Effector memory CD4-positive, alpha-beta T cell (primary cell): Measurements from ENCODE around the gene DRC7.

Experiments
- DNase-seq, 3 donors: peaks; one replicate each; pipeline ENCODE4 v3.0.0-alpha.2; 2020
- H3K27ac ChIP-seq: 2 replicates; pipeline ENCODE4 v1.7.0; 2013; ENCODE audit warnings: mild to moderate bottlenecking, low read length, moderate library complexity; ENCODE audit not compliant: insufficient read depth, poor library complexity, severe bottlenecking
- H3K27me3 ChIP-seq: replicated peaks from 2 replicates; pipeline ENCODE4 v1.7.0; 2013; ENCODE audit warnings: mild to moderate bottlenecking, low read length; ENCODE audit not compliant: insufficient read depth, control insufficient read depth, poor library complexity, severe bottlenecking
- H3K36me3 ChIP-seq: 2 replicates; pipeline ENCODE4 v1.7.0; 2013; ENCODE audit warnings: mild to moderate bottlenecking, low read length, moderate library complexity; ENCODE audit not compliant: control insufficient read depth, insufficient read depth
- H3K4me1 ChIP-seq: 2 replicates; pipeline ENCODE4 v1.7.0; 2013; ENCODE audit warnings: low read length, mild to moderate bottlenecking; ENCODE audit not compliant: control insufficient read depth, insufficient read depth, poor library complexity, severe bottlenecking
- H3K4me3 ChIP-seq: 2 replicates; pipeline ENCODE4 v1.7.0; 2013; ENCODE audit warnings: low read length, low read depth, mild to moderate bottlenecking; ENCODE audit not compliant: insufficient read depth, poor library complexity, severe bottlenecking
- H3K9me3 ChIP-seq: 2 replicates; pipeline ENCODE4 v1.7.0; 2013; ENCODE audit warnings: mild to moderate bottlenecking, low read length, moderate library complexity; ENCODE audit not compliant: control insufficient read depth
- total RNA-seq, 3 donors: gene quantifications; one replicate each; lab custom pipeline; 2026; lab: John Stamatoyannopoulos, UW

Gene DRC7, protein sequence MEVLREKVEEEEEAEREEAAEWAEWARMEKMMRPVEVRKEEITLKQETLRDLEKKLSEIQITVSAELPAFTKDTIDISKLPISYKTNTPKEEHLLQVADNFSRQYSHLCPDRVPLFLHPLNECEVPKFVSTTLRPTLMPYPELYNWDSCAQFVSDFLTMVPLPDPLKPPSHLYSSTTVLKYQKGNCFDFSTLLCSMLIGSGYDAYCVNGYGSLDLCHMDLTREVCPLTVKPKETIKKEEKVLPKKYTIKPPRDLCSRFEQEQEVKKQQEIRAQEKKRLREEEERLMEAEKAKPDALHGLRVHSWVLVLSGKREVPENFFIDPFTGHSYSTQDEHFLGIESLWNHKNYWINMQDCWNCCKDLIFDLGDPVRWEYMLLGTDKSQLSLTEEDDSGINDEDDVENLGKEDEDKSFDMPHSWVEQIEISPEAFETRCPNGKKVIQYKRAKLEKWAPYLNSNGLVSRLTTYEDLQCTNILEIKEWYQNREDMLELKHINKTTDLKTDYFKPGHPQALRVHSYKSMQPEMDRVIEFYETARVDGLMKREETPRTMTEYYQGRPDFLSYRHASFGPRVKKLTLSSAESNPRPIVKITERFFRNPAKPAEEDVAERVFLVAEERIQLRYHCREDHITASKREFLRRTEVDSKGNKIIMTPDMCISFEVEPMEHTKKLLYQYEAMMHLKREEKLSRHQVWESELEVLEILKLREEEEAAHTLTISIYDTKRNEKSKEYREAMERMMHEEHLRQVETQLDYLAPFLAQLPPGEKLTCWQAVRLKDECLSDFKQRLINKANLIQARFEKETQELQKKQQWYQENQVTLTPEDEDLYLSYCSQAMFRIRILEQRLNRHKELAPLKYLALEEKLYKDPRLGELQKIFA
- total RNA-seq = 0 reads per million in 3 donors

DNA sequence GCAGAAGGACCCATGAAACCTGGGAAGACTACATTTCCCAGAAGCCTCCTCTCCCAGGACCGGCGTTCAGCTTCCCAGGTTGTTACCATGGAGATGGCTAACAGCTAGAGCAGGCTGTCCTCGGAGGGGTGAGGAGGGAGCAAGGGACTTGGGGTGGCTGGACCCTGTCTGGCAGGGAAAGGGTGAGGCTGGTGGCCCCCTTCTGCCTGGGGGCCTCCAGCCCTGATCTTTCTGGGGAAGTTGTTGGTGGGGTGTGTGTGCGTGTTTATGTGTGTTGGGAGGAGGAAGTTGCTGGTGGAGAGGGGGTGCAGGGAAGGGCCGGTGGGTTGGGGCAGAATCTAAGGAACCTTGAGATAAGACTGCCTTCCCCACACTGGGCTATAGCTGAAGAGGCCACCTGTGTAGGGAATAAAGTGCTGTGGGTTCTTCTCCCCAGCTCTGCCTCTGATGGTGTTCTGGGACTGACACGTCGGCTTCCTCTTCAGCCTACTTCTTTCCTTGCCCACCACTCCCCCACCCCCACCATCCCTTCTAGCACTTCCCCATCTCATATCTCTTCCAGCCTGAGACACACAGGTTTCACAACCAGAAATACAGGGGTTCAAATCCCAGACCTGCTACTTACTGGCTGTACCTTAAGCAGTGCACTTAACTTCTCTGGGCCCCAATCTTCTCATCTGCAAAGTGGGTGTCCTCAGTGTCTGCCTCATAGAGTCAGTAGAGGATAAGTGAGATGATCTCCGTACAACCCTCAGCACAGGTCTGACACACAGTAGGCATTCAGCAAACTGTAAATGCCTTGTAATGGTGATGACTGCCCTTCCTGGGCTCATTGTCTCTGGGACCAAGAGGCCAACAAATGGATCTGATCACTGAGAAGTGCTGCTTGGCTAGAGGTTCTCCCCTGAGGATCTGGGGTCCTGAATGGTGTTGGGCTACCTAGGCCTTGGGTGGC, at the start of gene DRC7:
TSS of gene DRC7 (plus strand) at position 82 of the 955 bp plus-strand sequence. CDS start 3,144 bp downstream, outside the sequence.
- no peak for DNase-seq
- H3K9me3 ChIP-seq = no peaks in the 10 kb centered on the region
- H3K27me3 ChIP-seq = no peaks in the 10 kb centered on the region
- H3K36me3 ChIP-seq = no peaks in the 10 kb centered on the region
- H3K27ac ChIP-seq = no peak within 1 kb of the TSS
- H3K4me1 ChIP-seq = peaks cover 3% of the 10 kb centered on the region
- no peak within 1 kb of the TSS for H3K4me3 ChIP-seq

DNA sequence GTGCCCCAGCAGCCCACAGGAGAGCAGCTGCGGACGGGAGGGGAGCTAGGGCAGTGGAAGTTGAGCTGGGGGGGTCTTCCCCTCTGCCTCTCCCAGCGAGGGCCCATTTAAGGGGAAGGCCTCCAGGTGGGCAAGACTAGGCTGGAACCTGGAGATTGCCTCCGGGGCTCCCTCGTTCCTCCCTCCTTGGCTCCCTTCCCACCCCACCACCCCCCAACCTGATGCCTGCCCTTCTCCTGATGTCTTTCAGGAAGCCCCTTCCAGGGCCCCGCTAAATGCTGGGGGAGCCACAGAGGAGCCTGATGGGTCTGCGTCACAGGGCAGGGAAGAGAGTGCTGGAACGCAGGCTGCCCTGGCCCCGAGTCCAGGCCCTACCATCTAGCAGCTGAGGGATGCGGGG, 49.4 kb upstream of the DRC7 start:
- H3K9me3 ChIP-seq = no peaks in the 10 kb centered on the region
- no peak for DNase-seq
- H3K36me3 ChIP-seq = no peaks in the 10 kb centered on the region
- no peak overlapping the region for H3K4me3 ChIP-seq
- no peak overlapping the region for H3K27ac ChIP-seq
- no peaks in the 10 kb centered on the region for H3K4me1 ChIP-seq
- no peaks in the 10 kb centered on the region for H3K27me3 ChIP-seq

DNA sequence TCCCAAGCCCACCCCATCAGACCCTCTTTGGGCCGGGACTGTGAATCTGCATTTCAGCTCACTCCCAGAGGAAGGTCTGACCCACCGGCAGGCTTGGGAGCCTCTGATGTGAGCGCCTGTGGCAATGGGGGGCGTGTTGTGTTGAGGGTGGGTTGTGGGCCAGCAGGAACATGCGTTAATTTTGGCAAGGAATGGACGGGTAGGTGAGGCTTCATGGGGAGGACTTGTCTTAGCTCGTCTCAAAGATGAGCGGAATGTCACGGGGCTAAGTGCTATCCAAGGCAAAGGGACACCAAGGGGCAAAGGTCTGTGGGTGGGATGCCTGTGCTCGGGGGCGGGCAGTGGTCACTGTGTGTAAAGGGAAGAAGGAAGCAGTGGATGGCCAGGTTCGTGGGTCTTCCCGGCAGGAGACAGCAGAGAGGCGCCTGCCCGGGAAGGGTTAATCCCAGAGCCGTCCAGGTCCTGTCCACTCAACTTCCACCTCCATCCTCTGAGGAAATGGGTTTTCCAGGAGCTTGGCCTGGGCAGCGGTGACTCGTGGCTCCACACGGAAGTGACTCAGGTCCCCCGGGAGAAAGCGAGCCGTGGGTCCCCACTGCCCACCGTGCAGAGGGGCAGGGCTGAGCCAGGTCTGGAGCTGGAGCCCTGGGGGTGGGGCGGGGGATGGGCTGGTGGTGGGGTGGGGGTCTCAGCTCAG, 48.8 kb upstream of the DRC7 start:
- Histone ChIP-seq H3K9me3 (no peaks in the 10 kb centered on the region), H3K36me3 (no peaks in the 10 kb centered on the region), H3K27ac (no peak overlapping the region), H3K4me3 (no peak overlapping the region), H3K27me3 (no peaks in the 10 kb centered on the region), H3K4me1 (no peaks in the 10 kb centered on the region)
- no peak for DNase-seq

DNA sequence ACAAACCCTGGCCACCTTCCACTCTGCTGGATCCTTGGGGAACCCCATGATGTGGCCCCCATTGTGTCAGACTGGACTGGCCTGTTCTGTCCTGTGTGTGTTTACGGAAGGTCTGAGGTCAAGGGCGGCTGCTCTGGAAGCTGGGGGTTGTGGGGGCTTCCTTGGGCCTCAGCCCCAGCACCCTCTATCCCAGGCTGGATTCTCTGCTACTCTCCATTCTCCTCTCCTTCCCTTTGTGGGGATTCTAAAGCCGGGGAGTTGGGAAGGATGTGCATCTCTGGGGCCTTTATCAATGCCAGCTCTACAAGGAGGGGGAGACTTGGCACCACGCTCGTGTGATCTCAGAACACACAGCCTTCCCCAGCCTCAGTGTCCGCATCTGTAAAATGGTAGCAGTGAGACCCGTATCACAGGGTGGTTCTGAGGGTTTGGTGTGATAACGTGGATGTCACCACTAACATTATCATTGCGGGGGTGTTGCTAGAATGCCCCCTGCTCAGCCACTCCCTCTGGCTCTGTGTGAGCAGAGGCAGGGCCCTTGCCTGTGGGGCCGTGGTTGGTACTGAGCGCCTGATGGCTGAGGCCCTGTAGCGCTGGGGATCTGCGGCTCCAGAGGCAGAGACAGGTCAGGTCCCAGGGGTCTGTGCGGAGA, 48.1 kb upstream of the DRC7 start:
- Histone ChIP-seq H3K9me3 (no peaks in the 10 kb centered on the region), H3K27me3 (no peaks in the 10 kb centered on the region), H3K4me3 (no peak overlapping the region), H3K4me1 (peaks cover 4% of the 10 kb centered on the region), H3K36me3 (no peaks in the 10 kb centered on the region), H3K27ac (no peak overlapping the region)
- DNase-seq = no peak

DNA sequence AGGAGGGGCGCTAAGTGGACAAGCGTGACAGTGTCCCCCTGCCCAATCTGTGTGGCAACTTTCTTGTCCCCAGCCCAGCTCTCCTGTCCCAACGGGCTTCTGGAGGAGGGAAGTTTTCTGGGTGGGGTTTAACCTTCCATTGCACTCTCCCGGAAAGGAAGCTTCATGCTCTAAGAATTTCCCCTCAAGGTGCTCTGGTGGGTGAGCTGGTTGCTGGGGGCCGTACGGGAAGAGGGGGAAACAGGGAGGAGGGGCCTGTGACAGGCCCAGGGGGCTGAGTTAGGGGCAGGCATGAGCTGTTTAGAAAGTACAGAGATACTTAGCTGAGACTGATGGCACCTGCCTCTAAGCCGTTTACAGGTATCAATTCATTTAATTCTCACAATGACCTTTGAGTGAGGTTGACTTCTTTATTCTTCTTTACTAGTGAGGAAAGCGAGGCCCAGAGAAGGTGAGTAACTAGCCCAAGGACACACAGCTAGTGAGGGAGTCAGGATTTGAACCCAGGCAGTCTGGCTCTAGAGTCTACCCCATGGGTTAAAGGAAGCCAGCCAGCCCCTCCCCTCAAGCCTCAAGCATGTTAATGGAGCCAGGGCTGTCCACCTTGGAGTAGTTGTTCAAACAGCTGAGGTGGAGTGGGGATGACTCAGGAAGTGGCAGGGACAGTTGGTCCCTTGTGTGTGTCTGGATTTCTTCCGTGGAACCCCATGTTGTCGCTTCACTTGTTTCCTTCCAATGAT, 47.3 kb upstream of the DRC7 start:
- peaks cover 4% of the 10 kb centered on the region for H3K4me1 ChIP-seq
- H3K27ac ChIP-seq = no peak overlapping the region
- no peak for DNase-seq

DNA sequence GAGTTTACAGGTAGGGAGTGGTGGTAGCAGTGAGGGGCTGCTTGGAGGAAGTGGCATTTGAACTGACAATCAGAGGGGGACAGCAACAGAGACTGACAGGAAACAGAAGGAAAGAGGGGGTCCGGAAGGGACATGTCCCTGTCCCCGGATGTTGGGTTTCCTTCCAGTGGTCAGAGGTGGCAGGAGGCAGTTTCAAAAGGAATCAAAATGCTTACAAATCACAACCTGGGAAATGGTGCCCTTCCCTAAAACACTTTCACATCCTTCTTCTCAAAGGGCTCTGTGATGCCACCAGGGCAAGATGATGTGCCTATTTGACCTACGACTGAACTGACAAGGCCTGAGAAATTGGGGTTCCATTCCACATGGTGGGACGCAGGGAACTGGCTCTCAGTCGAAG, 46.5 kb upstream of the DRC7 start:
- H3K27me3 ChIP-seq = no peaks in the 10 kb centered on the region
- no peaks in the 10 kb centered on the region for H3K9me3 ChIP-seq
- H3K4me3 ChIP-seq = no peak overlapping the region
- peaks cover 4% of the 10 kb centered on the region for H3K4me1 ChIP-seq
- no peak overlapping the region for H3K27ac ChIP-seq
- DNase-seq = no peak
- H3K36me3 ChIP-seq = no peaks in the 10 kb centered on the region

More for the DNA sequence above, 47.3 kb upstream of the DRC7 start:
- Histone ChIP-seq H3K4me3 (no peak overlapping the region), H3K9me3 (no peaks in the 10 kb centered on the region), H3K36me3 (no peaks in the 10 kb centered on the region), H3K27me3 (no peaks in the 10 kb centered on the region)

DNA sequence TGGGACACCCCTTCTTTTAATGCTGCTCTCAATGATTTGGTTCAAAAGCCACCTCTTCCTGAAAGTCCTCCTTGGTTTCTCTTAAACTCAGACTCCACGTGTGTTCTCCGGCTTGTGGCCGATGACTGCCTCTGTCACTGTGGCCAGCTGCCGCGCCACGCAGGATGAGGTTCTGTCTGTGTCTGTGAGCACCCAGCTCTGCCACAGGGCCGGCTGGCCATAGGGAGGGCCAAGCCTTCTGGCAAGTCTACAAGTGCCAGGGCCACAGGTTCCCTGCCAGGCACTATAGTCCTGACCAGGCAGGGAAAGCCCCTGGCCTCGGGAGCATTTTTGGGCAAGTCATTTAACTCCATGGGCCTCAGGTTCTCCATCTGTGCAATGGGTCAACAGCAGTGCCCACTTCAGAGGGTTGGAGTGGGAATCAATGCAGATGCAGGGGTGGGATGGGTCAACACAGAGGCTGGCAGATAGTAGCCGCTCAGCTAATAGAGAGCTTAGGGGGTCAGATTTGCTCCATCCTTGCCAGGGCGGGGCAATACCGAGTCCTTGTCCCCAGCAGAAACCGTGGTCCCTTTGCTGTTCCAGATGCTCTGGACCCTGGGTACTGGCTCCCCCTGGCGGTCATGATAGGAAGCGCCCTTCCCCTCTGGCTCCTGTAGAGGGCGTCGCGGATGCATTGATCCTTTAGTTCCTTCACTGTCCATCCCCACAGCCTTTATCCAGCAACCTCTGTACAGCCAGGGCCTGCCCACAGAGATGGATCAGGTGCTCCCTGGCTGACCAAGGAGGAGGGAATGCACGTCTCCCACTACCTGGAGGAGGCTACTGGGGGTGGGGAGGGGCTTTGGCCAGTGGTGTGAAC, 45.8 kb upstream of the DRC7 start:
- no peaks in the 10 kb centered on the region for H3K36me3 ChIP-seq
- H3K4me3 ChIP-seq = no peak overlapping the region
- H3K9me3 ChIP-seq = no peaks in the 10 kb centered on the region
- peaks cover 4% of the 10 kb centered on the region for H3K4me1 ChIP-seq
- H3K27me3 ChIP-seq = no peaks in the 10 kb centered on the region
- H3K27ac ChIP-seq = no peak overlapping the region
- DNase-seq = peak; percentile 69 to 79 (median 79)

DNA sequence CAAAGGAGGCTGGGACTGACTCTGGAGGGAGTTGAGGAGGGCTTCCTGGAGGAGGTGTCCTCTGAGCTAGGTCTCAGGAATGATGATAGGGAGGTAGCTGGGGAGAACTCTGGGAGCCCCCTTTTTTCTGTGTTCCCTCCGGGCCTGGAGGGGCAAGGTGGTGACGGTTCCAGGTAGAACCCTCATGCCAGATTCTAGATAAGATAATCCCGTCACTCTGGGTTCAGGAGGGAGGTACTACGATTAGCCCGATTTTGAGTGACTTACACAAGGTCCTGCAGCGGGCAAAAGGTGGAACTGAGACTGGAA, 45.2 kb upstream of the DRC7 start:
- Histone ChIP-seq H3K27ac (no peak overlapping the region), H3K36me3 (no peaks in the 10 kb centered on the region)

More for the DNA sequence above, 45.2 kb upstream of the DRC7 start:
- no peak overlapping the region for H3K4me3 ChIP-seq
- H3K4me1 ChIP-seq = peaks cover 4% of the 10 kb centered on the region
- no peaks in the 10 kb centered on the region for H3K9me3 ChIP-seq
- H3K27me3 ChIP-seq = no peaks in the 10 kb centered on the region
- DNase-seq = no peak
